Osteoblast (primary cell): ENCODE results near the gene CRIM1. TPM values are rescaled to one million over a fixed set of nuclear protein-coding genes. Genes with fewer than 3 reads are reported as not detected.
A peak's percentile ranks its signal among the peaks of the same experiment; 100 is the strongest.

Experiments
- DNase-seq: peaks from one replicate; pipeline ENCODE4 v3.0.0; 2011; ENCODE audit warnings: low spot score, mixed read lengths; ENCODE audit not compliant: insufficient read length; ENCODE audit errors: missing footprints
- H2AFZ ChIP-seq: 2 replicates; pipeline ENCODE4 v1.6.0; 2011; ENCODE audit warnings: mild to moderate bottlenecking, low read length
- H3K27ac ChIP-seq: 2 replicates; pipeline ENCODE4 v1.5.1; 2011; ENCODE audit warnings: mild to moderate bottlenecking, low read depth, low read length, moderate library complexity
- H3K27me3 ChIP-seq: 2 replicates; pipeline ENCODE4 v1.6.0; 2012; ENCODE audit warnings: mild to moderate bottlenecking, control low read depth, inconsistent platforms, low read length, moderate library complexity; ENCODE audit not compliant: insufficient read depth
- H3K36me3 ChIP-seq: 2 replicates; pipeline ENCODE4 v1.5.1; 2011; ENCODE audit warnings: mild to moderate bottlenecking, low read length, control low read depth, moderate library complexity; ENCODE audit not compliant: insufficient read depth
- H3K4me1 ChIP-seq: 2 replicates; pipeline ENCODE4 v1.5.1; 2011; ENCODE audit warnings: mild to moderate bottlenecking, low read length, control low read depth, moderate library complexity; ENCODE audit not compliant: insufficient read depth
- H3K4me2 ChIP-seq: 2 replicates; pipeline ENCODE4 v1.6.0; 2011; ENCODE audit warnings: mild to moderate bottlenecking, low read length; ENCODE audit not compliant: insufficient read depth
- H3K4me3 ChIP-seq: fragments of 200-600 bp; sonication (generic); 3 replicates; pipeline ENCODE4 v1.5.1; 2012; ENCODE audit warnings: mild to moderate bottlenecking, low read length, inconsistent platforms; ENCODE audit not compliant: insufficient read depth
- H3K79me2 ChIP-seq: 2 replicates; pipeline ENCODE4 v1.6.0; 2012; ENCODE audit warnings: mild to moderate bottlenecking, low read length, control low read depth, inconsistent platforms; ENCODE audit not compliant: insufficient read depth
- H3K9me3 ChIP-seq: 2 replicates; pipeline ENCODE4 v1.5.1; 2011; ENCODE audit warnings: low read depth, low read length, control low read depth
- H4K20me1 ChIP-seq: 2 replicates; pipeline ENCODE4 v1.6.0; 2012; ENCODE audit warnings: mild to moderate bottlenecking, low read length, control low read depth; ENCODE audit not compliant: insufficient read depth
- CTCF ChIP-seq: IDR thresholded peaks from 2 replicates; pipeline ENCODE4 v1.5.1; 2011; ENCODE audit warnings: mild to moderate bottlenecking, low read depth, low read length, moderate library complexity; ENCODE audit errors: extremely low read depth
- total RNA-seq: library from RNA; depleted of rRNA; stranded (reverse); fragments of >200 nt; gene quantifications from 2 replicates; pipeline ENCODE4 v1.2.3, GENCODE V29; 2012

The CRIM1 gene
- total RNA-seq, 1 donor = 362 TPM

GRCh38 chr2:36530178-36530982, 174.8 kb downstream of the CRIM1 start:
- Histone ChIP-seq H3K4me2 (peak overlapping the region; percentile 40), H2AFZ (no peak overlapping the region), H3K36me3 (peaks cover 72% of the 10 kb centered on the region), H3K79me2 (peaks cover 22% of the 10 kb centered on the region), H3K9me3 (no peaks in the 10 kb centered on the region), H3K27ac (peak overlapping the region; percentile 90), H3K4me1 (peaks cover 40% of the 10 kb centered on the region), H3K4me3 (no peak overlapping the region), H3K27me3 (no peaks in the 10 kb centered on the region), H4K20me1 (no peaks in the 10 kb centered on the region)
- peak; percentile 56 for DNase-seq
- no peak for TF ChIP-seq CTCF

- H3K79me2 ChIP-seq = peaks cover 21% of the 10 kb centered on the region
- peaks cover 74% of the 10 kb centered on the region for H3K36me3 ChIP-seq
- peak overlapping the region; percentile 90 for H3K27ac ChIP-seq
- peak; percentile 47 for TF ChIP-seq CTCF
- H4K20me1 ChIP-seq = no peaks in the 10 kb centered on the region
- no peaks in the 10 kb centered on the region for H3K9me3 ChIP-seq
- no peak overlapping the region for H2AFZ ChIP-seq
- peak; percentile 81 for DNase-seq
- H3K27me3 ChIP-seq = no peaks in the 10 kb centered on the region
- H3K4me1 ChIP-seq = peaks cover 36% of the 10 kb centered on the region
- H3K4me3 ChIP-seq = no peak overlapping the region
- H3K4me2 ChIP-seq = peak overlapping the region; percentile 40
Measured at GRCh38 chr2:36530983-36531354, 175.4 kb downstream of the CRIM1 start.

- peaks cover 35% of the 10 kb centered on the region for H3K4me1 ChIP-seq
- H4K20me1 ChIP-seq = no peaks in the 10 kb centered on the region
- no peak overlapping the region for H3K27ac ChIP-seq
- H2AFZ ChIP-seq = no peak overlapping the region
- peaks cover 76% of the 10 kb centered on the region for H3K36me3 ChIP-seq
- no peaks in the 10 kb centered on the region for H3K27me3 ChIP-seq
- no peak for TF ChIP-seq CTCF
- H3K9me3 ChIP-seq = no peaks in the 10 kb centered on the region
- no peak overlapping the region for H3K4me2 ChIP-seq
- no peak overlapping the region for H3K4me3 ChIP-seq
- DNase-seq = no peak
- peaks cover 2% of the 10 kb centered on the region for H3K79me2 ChIP-seq
Measured at GRCh38 chr2:36534275-36534799, 178.8 kb downstream of the CRIM1 start.

GRCh38 chr2:36535099-36535498, 179.5 kb downstream of the CRIM1 start:
- H3K27me3 ChIP-seq = no peaks in the 10 kb centered on the region
- H3K4me3 ChIP-seq = no peak overlapping the region
- no peak for TF ChIP-seq CTCF
- H3K4me1 ChIP-seq = peaks cover 34% of the 10 kb centered on the region
- H3K27ac ChIP-seq = no peak overlapping the region
- no peaks in the 10 kb centered on the region for H3K9me3 ChIP-seq
- no peak for DNase-seq
- no peak overlapping the region for H2AFZ ChIP-seq
- no peaks in the 10 kb centered on the region for H3K79me2 ChIP-seq
- no peak overlapping the region for H3K4me2 ChIP-seq
- H4K20me1 ChIP-seq = no peaks in the 10 kb centered on the region
- peaks cover 79% of the 10 kb centered on the region for H3K36me3 ChIP-seq
